Suprapubic skin (tissue), 4 donors: Measurements from ENCODE around the gene INO80C. TPM values are rescaled to one million over a fixed set of nuclear protein-coding genes. Genes with fewer than 3 reads are reported as not detected.
"Not testable (repeated sequence)": the region's sequence is repeated elsewhere in the genome, so short reads cannot be mapped to it uniquely, and the experiment has no call there.

Experiments
- DNase-seq, 2 donors: peaks; one replicate each; pipeline ENCODE4 v3.0.0-alpha.2; 2019; ENCODE audit warnings: low spot score in 2 of 2
- H3K27ac ChIP-seq: fragments of 200-600 bp; sonication (generic); one replicate; pipeline ENCODE4 v1.5.1; 2019
- H3K27me3 ChIP-seq: fragments of 200-600 bp; sonication (generic); one replicate; pipeline ENCODE4 v1.5.1; 2019
- H3K36me3 ChIP-seq: fragments of 200-600 bp; sonication (generic); one replicate; pipeline ENCODE4 v1.5.1; 2019
- H3K4me1 ChIP-seq: fragments of 200-600 bp; sonication (generic); one replicate; pipeline ENCODE4 v1.5.1; 2019
- H3K4me3 ChIP-seq: fragments of 200-600 bp; sonication (generic); one replicate; pipeline ENCODE4 v1.5.1; 2019; ENCODE audit warnings: mild to moderate bottlenecking
- H3K9me3 ChIP-seq: fragments of 200-600 bp; sonication (generic); one replicate; pipeline ENCODE4 v1.5.1; 2019
- EP300 ChIP-seq: sonication (generic); formaldehyde crosslinking; IDR thresholded peaks from one replicate; pipeline ENCODE4 v1.6.1; 2017; ENCODE audit warnings: antibody characterized with exemption
- POLR2A ChIP-seq, 2 donors: fragments of 450-650 bp; IDR thresholded peaks; one replicate each; pipeline ENCODE4 v1.6.1; 2017; ENCODE audit warnings: antibody characterized with exemption in 2 of 2, mild to moderate bottlenecking in 2 of 2, moderate library complexity in 2 of 2
- POLR2AphosphoS5 ChIP-seq, 3 donors: sonication (generic); formaldehyde crosslinking; IDR thresholded peaks; one replicate each; pipeline ENCODE4 v1.6.1; 2017; ENCODE audit warnings: antibody characterized with exemption in 3 of 3
- WGBS: methylation state at CpG from one replicate; pipeline ENCODE4 v1.1.5; 2018; 5-methylcytosine and 5-hydroxymethylcytosine counted together
- total RNA-seq, 4 donors: library from RNA; depleted of rRNA; stranded (reverse); fragments of >200 nt; gene quantifications; one replicate each; pipeline ENCODE4 v1.1.0, GENCODE V29; 2016
- TF ChIP-seq, protein P1 (sequence below), 2 donors: fragments of 200-600 bp in 1 of 2; fragments of 450-650 bp in 1 of 2; sonication (generic) in 1 of 2; IDR thresholded peaks; one replicate each; pipeline ENCODE4 v1.5.1; 2016 to 2019; ENCODE audit warnings: antibody characterized with exemption in 2 of 2, mild to moderate bottlenecking in 1 of 2, moderate library complexity in 1 of 2

The INO80C gene
- total RNA-seq, 4 donors from 2014 or later, result 12.6 to 35.2 (median 18.2) TPM

- no peaks in the 10 kb centered on the region for H3K36me3 ChIP-seq
- peaks cover 16% of the 10 kb centered on the region for H3K4me1 ChIP-seq
- TF ChIP-seq POLR2A (IDR thresholded peaks at IDR 0.05) (no peak), POLR2AphosphoS5 (IDR thresholded peaks at IDR 0.05) (no peak), EP300 (no peak)
- TF ChIP-seq, protein P1, sequence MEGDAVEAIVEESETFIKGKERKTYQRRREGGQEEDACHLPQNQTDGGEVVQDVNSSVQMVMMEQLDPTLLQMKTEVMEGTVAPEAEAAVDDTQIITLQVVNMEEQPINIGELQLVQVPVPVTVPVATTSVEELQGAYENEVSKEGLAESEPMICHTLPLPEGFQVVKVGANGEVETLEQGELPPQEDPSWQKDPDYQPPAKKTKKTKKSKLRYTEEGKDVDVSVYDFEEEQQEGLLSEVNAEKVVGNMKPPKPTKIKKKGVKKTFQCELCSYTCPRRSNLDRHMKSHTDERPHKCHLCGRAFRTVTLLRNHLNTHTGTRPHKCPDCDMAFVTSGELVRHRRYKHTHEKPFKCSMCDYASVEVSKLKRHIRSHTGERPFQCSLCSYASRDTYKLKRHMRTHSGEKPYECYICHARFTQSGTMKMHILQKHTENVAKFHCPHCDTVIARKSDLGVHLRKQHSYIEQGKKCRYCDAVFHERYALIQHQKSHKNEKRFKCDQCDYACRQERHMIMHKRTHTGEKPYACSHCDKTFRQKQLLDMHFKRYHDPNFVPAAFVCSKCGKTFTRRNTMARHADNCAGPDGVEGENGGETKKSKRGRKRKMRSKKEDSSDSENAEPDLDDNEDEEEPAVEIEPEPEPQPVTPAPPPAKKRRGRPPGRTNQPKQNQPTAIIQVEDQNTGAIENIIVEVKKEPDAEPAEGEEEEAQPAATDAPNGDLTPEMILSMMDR (IDR thresholded peaks at IDR 0.05), result no peak
- 57% methylated on average over 4 of the region's 4 CpGs for WGBS
- H3K9me3 ChIP-seq, result no peaks in the 10 kb centered on the region
- no peaks in the 10 kb centered on the region for H3K27me3 ChIP-seq
- peak in 1 of 2 donors; percentile 68 for DNase-seq
- no peak overlapping the region for H3K27ac ChIP-seq
- H3K4me3 ChIP-seq, result no peak overlapping the region
Observed at GRCh38 chr18:35458677-35459441, 38.9 kb downstream of the INO80C start.

- DNase-seq, result no peak
Observed at GRCh38 chr18:35458271-35458670, 39.5 kb downstream of the INO80C start.

GRCh38 chr18:35457140-35457704 lies 40.5 kb downstream of the INO80C start:
- Histone ChIP-seq H3K27ac (no peak overlapping the region), H3K27me3 (no peaks in the 10 kb centered on the region), H3K9me3 (no peaks in the 10 kb centered on the region), H3K36me3 (no peaks in the 10 kb centered on the region), H3K4me1 (peaks cover 16% of the 10 kb centered on the region), H3K4me3 (no peak overlapping the region)
- no peak for DNase-seq
- 69% methylated on average over 3 of the region's 3 CpGs for WGBS
- no peak for TF ChIP-seq POLR2A (IDR thresholded peaks at IDR 0.05)
- TF ChIP-seq, protein P1 (IDR thresholded peaks at IDR 0.05), result no peak
- no peak for TF ChIP-seq EP300
- TF ChIP-seq POLR2AphosphoS5 (IDR thresholded peaks at IDR 0.05), result no peak

More at GRCh38 chr18:35458271-35458670, 39.5 kb downstream of the INO80C start:
- Histone ChIP-seq H3K4me1 (peaks cover 16% of the 10 kb centered on the region), H3K27ac (no peak overlapping the region), H3K36me3 (no peaks in the 10 kb centered on the region), H3K4me3 (no peak overlapping the region), H3K27me3 (no peaks in the 10 kb centered on the region), H3K9me3 (no peaks in the 10 kb centered on the region)
- 79% methylated on average over 1 of the region's 1 CpG for WGBS
- TF ChIP-seq POLR2A (IDR thresholded peaks at IDR 0.05) (no peak), POLR2AphosphoS5 (IDR thresholded peaks at IDR 0.05) (no peak)

GRCh38 chr18:35455926-35456763 lies 41.6 kb downstream of the INO80C start:
- H3K4me3 ChIP-seq, result no peak overlapping the region
- WGBS, result 64% methylated on average over 10 of the region's 10 CpGs
- TF ChIP-seq, protein P1 (IDR thresholded peaks at IDR 0.05), result no peak
- TF ChIP-seq EP300 (no peak), POLR2AphosphoS5 (IDR thresholded peaks at IDR 0.05) (no peak), POLR2A (IDR thresholded peaks at IDR 0.05) (no peak)
- H3K9me3 ChIP-seq, result no peaks in the 10 kb centered on the region
- H3K4me1 ChIP-seq, result peaks cover 16% of the 10 kb centered on the region
- no peak overlapping the region for H3K27ac ChIP-seq
- no peaks in the 10 kb centered on the region for H3K36me3 ChIP-seq
- H3K27me3 ChIP-seq, result no peaks in the 10 kb centered on the region
- no peak for DNase-seq

DNA sequence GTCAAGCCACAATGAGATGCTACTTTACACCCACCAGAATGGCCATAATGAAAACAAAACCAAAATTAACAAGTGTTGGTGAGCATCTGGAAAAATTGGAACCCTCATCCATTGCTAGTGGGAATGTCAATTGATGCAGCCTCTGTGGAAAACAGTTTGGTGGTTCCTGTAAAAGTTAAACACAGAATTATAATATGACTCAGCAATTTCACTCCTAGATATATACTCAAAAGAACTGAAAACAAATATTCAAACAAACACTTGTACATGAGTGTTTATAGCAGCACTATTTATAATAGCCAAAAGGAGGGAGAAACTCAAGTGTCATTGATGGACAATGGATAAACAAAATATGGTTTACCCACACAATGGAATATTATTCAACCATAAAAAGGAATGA lies 43.0 kb downstream of the INO80C start:
- H3K27ac ChIP-seq, result no peak overlapping the region
- no peaks in the 10 kb centered on the region for H3K9me3 ChIP-seq
- TF ChIP-seq, protein P1 (IDR thresholded peaks at IDR 0.05), result no peak
- TF ChIP-seq EP300, result no peak
- TF ChIP-seq POLR2A (IDR thresholded peaks at IDR 0.05), result no peak
- H3K27me3 ChIP-seq, result no peaks in the 10 kb centered on the region
- H3K4me3 ChIP-seq, result no peak overlapping the region
- no peak for DNase-seq
- no peaks in the 10 kb centered on the region for H3K36me3 ChIP-seq
- peaks cover 12% of the 10 kb centered on the region for H3K4me1 ChIP-seq

DNA sequence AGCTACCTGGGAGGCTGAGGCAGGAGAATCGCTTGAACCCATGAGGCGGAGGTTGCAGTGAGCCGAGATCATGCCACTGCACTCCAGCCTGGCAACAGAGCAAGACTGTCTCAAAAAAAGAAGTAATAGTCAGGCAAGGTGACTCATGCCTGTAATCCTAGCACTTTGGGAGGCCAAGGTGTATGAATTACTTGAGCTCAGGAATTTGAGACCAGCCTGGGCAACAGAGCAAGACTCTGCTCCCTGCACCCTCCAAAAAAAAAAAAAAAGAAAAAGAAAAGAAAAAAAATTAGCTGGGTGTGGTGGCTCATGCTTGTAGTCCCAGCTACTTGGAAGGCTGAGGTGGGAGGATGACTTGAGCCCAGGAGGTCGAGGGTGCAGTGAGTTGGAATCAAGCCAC lies 44.7 kb downstream of the INO80C start:
- H3K4me3 ChIP-seq, H3K36me3 ChIP-seq, H3K4me1 ChIP-seq, H3K27me3 ChIP-seq, DNase-seq, H3K27ac ChIP-seq, H3K9me3 ChIP-seq: not testable (repeated sequence)
- 64% methylated on average over 4 of the region's 4 CpGs for WGBS
